ENCODE measurements around the gene PCYT2. TPM values are rescaled to one million over a fixed set of nuclear protein-coding genes. Genes with fewer than 3 reads are reported as not detected.

Gene PCYT2
- total and polyA plus RNA-seq, 9 of the 15 experiments (the other 6 are each of a cell fraction or from before 2014, with no cell fraction given), result 0.92 to 134 (median 82.5) TPM

- no TSS peak for BruUV-seq (replicated peaks)
- Histone ChIP-seq H3K4me3 (no peak overlapping the region), H3K9me1 (ENCODE audit: control insufficient read depth, insufficient read depth, low read length) (peaks cover 3% of the 10 kb centered on the region), H3K36me3 (ENCODE audit: control insufficient read depth, insufficient read depth, low read length) (peaks cover 66% of the 10 kb centered on the region; the same call in 2 of the 3 replicates), H3K9ac (ENCODE audit: insufficient read depth in 1 of 2, low read depth in 2 of 2, low read length in 2 of 2) (peak overlapping the region in 1 of 2 experiments; percentile 37; a peak in 2 of 4 replicates), H4K20me1 (replicated peaks; ENCODE audit: control insufficient read depth, insufficient read depth, low read length) (peaks cover 9% of the 10 kb centered on the region; the same call in 1 of the 2 replicates), H3K4me2 (ENCODE audit: insufficient read depth, low read length) (no peak overlapping the region), H3K9me3 (replicated peaks; ENCODE audit: control insufficient read depth, insufficient read depth, low read depth, low read length) (no peaks in the 10 kb centered on the region), H3K27ac (ENCODE audit: extremely low read depth, low read depth, low read length) (0 out of 3 replicates have a peak overlapping the region, but pooled peaks have one; percentile 21), H3K79me2 (ENCODE audit: control insufficient read depth, insufficient read depth, low read length) (peaks cover 5% of the 10 kb centered on the region), H3K4me1 (replicated peaks in 1 of 2; ENCODE audit: control insufficient read depth in 2 of 2, insufficient read depth in 2 of 2, low read length in 2 of 2) (peaks cover 10 to 54% of the 10 kb centered on the region in 2 experiments), H3K27me3 (ENCODE audit: control insufficient read depth in 2 of 2, insufficient read depth in 2 of 2, low read length in 2 of 2) (no peaks in the 10 kb centered on the region), H2AFZ (ENCODE audit: low read depth, low read length) (no peak overlapping the region)
- 86% methylated on average over 8 of the region's 9 CpGs for WGBS (ENCODE audit: insufficient coverage, low coverage, missing lambda C conversion rate)
- intact Hi-C loops (cut with micrococcal nuclease), result no loop called here
- ATAC-seq (no peak), FAIRE-seq (no peak), DNase-seq (ENCODE audit: extremely low read depth in 1 of 4, low spot score in 3 of 4) (no peak)
- CTCF ChIA-PET (ENCODE audit: low intra/inter-chr PET ratio), result no interaction called here
- POLR2A ChIA-PET, result interaction anchor here (0.5 to 2.0 kb wide), 8 partner anchors 14 to 40 kb away, joined by 3 to 10 read pairs (median 3); no protein-coding TSS in a partner anchor
- in situ Hi-C loops (cut with MboI), result no loop called here
- TF ChIP-seq MAFG (tag; conservative IDR thresholded peaks at IDR 0.05), result no peak
- TF ChIP-seq RBFOX2 (IDR thresholded peaks at IDR 0.05; ENCODE audit: low read depth, low read length), result peak; percentile 31
- peak; percentile 47; the same call in 1 of the 2 replicates for TF ChIP-seq POLR2G (IDR thresholded peaks at IDR 0.05; ENCODE audit: low read depth, low read length)
- TF ChIP-seq FOSL1 (tag; conservative IDR thresholded peaks at IDR 0.05), result 0 out of 2 replicates have a peak, but pooled peaks have one; percentile 5
- peak; percentile 85 for TF ChIP-seq RBM22 (IDR thresholded peaks at IDR 0.05; ENCODE audit: low read depth, low read length, poor library complexity, severe bottlenecking)
Observed at GRCh38 chr17:81898885-81899284, 12.3 kb downstream of the PCYT2 start.
